Activated CD4-positive, alpha-beta memory T cell treated with anti-CD3 and anti-CD28 coated beads for 36 hours (primary cell): ENCODE measurements around the gene CATSPERE. TPM values are rescaled to one million over a fixed set of nuclear protein-coding genes. Genes with fewer than 3 reads are reported as not detected.
"Not testable (repeated sequence)": the region's sequence is repeated elsewhere in the genome, so short reads cannot be mapped to it uniquely, and the experiment has no call there.

ENCODE experiments used
- CTCF ChIA-PET: fragments of 350-600 bp; sonication (Branson Sonifier 250); formaldehyde crosslinking; loops from one replicate; lab custom pipeline; 2021; ENCODE audit warnings: antibody characterized with exemption, inconsistent platforms; lab: Charles Lee
- POLR2A ChIA-PET: fragments of 350-600 bp; sonication (Branson Sonifier 250); formaldehyde crosslinking; loops from one replicate; lab custom pipeline; 2021; ENCODE audit warnings: antibody characterized with exemption; lab: Charles Lee
- DNase-seq: peaks from one replicate; pipeline ENCODE4 v3.0.0-alpha.2; 2020
- H3K27ac Mint-ChIP-seq: one replicate; pipeline ENCODE4 v1.8.0; 2021; ENCODE audit warnings: mixed read lengths
- H3K27me3 Mint-ChIP-seq: one replicate; pipeline ENCODE4 v1.8.0; 2021; ENCODE audit warnings: mixed read lengths
- H3K36me3 Mint-ChIP-seq: one replicate; pipeline ENCODE4 v1.8.0; 2021; ENCODE audit warnings: mixed read lengths
- H3K4me1 Mint-ChIP-seq: one replicate; pipeline ENCODE4 v1.8.0; 2021; ENCODE audit warnings: low read depth, mixed read lengths
- H3K4me3 Mint-ChIP-seq: one replicate; pipeline ENCODE4 v1.8.0; 2021; ENCODE audit warnings: mild to moderate bottlenecking, mixed read lengths
- H3K9me3 Mint-ChIP-seq: one replicate; pipeline ENCODE4 v1.8.0; 2021; ENCODE audit warnings: mixed read lengths
- intact Hi-C: fragments of 100-400 bp; cut with micrococcal nuclease; formaldehyde crosslinking; loops from one replicate; pipeline ENCODE4 v1.15.1; 2023
- total RNA-seq, 2 experiments: library from RNA; stranded (reverse); gene quantifications; one replicate each; pipeline ENCODE4 v1.2.3, GENCODE V29; 2021

Gene CATSPERE
- total RNA-seq, 2 experiments from 2014 or later = 0.33 to 0.34 TPM

- no peaks in the 10 kb centered on the region for H3K27me3 Mint-ChIP-seq
- no peak for DNase-seq
- peaks cover 19% of the 10 kb centered on the region for H3K36me3 Mint-ChIP-seq
- H3K4me3 Mint-ChIP-seq = no peak overlapping the region
- ChIA-PET POLR2A (no interaction called here), CTCF (no interaction called here)
- peaks cover 22% of the 10 kb centered on the region for H3K4me1 Mint-ChIP-seq
- intact Hi-C loops = no loop called here
- H3K9me3 Mint-ChIP-seq = no peaks in the 10 kb centered on the region
- no peak overlapping the region for H3K27ac Mint-ChIP-seq
Measured at GRCh38 chr1:244674446-244674845, 213.4 kb downstream of the CATSPERE start.

GRCh38 chr1:244675167-244675566 is 214.1 kb downstream of the CATSPERE start:
- H3K36me3 Mint-ChIP-seq = peaks cover 19% of the 10 kb centered on the region
- POLR2A ChIA-PET = no interaction called here
- no peaks in the 10 kb centered on the region for H3K27me3 Mint-ChIP-seq
- H3K9me3 Mint-ChIP-seq = no peaks in the 10 kb centered on the region
- no peak overlapping the region for H3K27ac Mint-ChIP-seq
- H3K4me3 Mint-ChIP-seq = no peak overlapping the region
- peaks cover 22% of the 10 kb centered on the region for H3K4me1 Mint-ChIP-seq
- intact Hi-C loops = no loop called here
- CTCF ChIA-PET = no interaction called here
- no peak for DNase-seq

GRCh38 chr1:244678697-244679096 is 217.6 kb downstream of the CATSPERE start:
- no peaks in the 10 kb centered on the region for H3K9me3 Mint-ChIP-seq
- H3K4me3 Mint-ChIP-seq = no peak overlapping the region
- no peaks in the 10 kb centered on the region for H3K27me3 Mint-ChIP-seq
- CTCF ChIA-PET = no interaction called here
- H3K27ac Mint-ChIP-seq = no peak overlapping the region
- no peak for DNase-seq
- intact Hi-C loops = no loop called here
- H3K4me1 Mint-ChIP-seq = peaks cover 26% of the 10 kb centered on the region
- POLR2A ChIA-PET = no interaction called here
- peaks cover 23% of the 10 kb centered on the region for H3K36me3 Mint-ChIP-seq

- CTCF ChIA-PET = no interaction called here
- peaks cover 21% of the 10 kb centered on the region for H3K36me3 Mint-ChIP-seq
- H3K9me3 Mint-ChIP-seq = no peaks in the 10 kb centered on the region
- intact Hi-C loops = no loop called here
- DNase-seq = no peak
- no peaks in the 10 kb centered on the region for H3K27me3 Mint-ChIP-seq
- peaks cover 23% of the 10 kb centered on the region for H3K4me1 Mint-ChIP-seq
- no peak overlapping the region for H3K4me3 Mint-ChIP-seq
- H3K27ac Mint-ChIP-seq = no peak overlapping the region
- POLR2A ChIA-PET = no interaction called here
Measured at GRCh38 chr1:244680667-244681066, 219.6 kb downstream of the CATSPERE start.

- intact Hi-C loops, H3K27me3 Mint-ChIP-seq, DNase-seq, H3K27ac Mint-ChIP-seq, POLR2A ChIA-PET, H3K4me3 Mint-ChIP-seq, H3K9me3 Mint-ChIP-seq: not testable (repeated sequence)
- Mint-ChIP-seq H3K36me3 (peaks cover 26% of the 10 kb centered on the region), H3K4me1 (peaks cover 20% of the 10 kb centered on the region)
- CTCF ChIA-PET = interaction anchor here (0.7 kb wide), 1 partner anchor 114 kb away, joined by 3 read pairs; no protein-coding TSS in a partner anchor
Measured at GRCh38 chr1:244682087-244682486, 221.0 kb downstream of the CATSPERE start.

Other genes starting within 250 kb of the CATSPERE start
- 10 to 100 TPM; 46.8 to 47.7 TPM for gene ADSS2, start 9.4 kb upstream of the CATSPERE start, total RNA-seq
- 10 to 100 TPM; 24.8 to 25.6 TPM for gene DESI2, start 191.9 kb downstream of the CATSPERE start, total RNA-seq